GM12878 (cell line): Measurements from ENCODE around the gene TXN2. TPM values are rescaled to one million over a fixed set of nuclear protein-coding genes. Genes with fewer than 3 reads are reported as not detected.

Source experiments
- BRCA1 ChIP-seq: IDR thresholded peaks from 2 replicates; pipeline ENCODE4 v1.6.1; 2011; ENCODE audit warnings: low read depth, low read length, improper control_type of control experiment
- HCFC1 ChIP-seq: fragments of 150-350 bp; IDR thresholded peaks from 2 replicates; pipeline ENCODE4 v1.6.1; 2014; ENCODE audit warnings: low read length
- IKZF1 ChIP-seq: fragments of 450-650 bp; conservative IDR thresholded peaks from 2 replicates; pipeline ENCODE4 v1.6.1; 2017; ENCODE audit warnings: antibody characterized with exemption, mild to moderate bottlenecking
- NFIC ChIP-seq: IDR thresholded peaks from 2 replicates; pipeline ENCODE4 v1.6.1; 2012; ENCODE audit warnings: low read depth, mild to moderate bottlenecking, inconsistent platforms, low read length, moderate library complexity
- PAX5 ChIP-seq: IDR thresholded peaks from 2 replicates; pipeline ENCODE4 v1.6.1; 2011; ENCODE audit warnings: low read depth, low read length, borderline replicate concordance
- SIX5 ChIP-seq: IDR thresholded peaks from 2 replicates; pipeline ENCODE4 v1.6.1; 2011; ENCODE audit warnings: mild to moderate bottlenecking, low read depth, low read length, moderate library complexity; ENCODE audit not compliant: severe bottlenecking
- SMARCA5 ChIP-seq: fragments of 450-650 bp; IDR thresholded peaks from 2 replicates; pipeline ENCODE4 v1.6.1; 2017; ENCODE audit warnings: mild to moderate bottlenecking
- STAT1 ChIP-seq: fragments of 450-650 bp; conservative IDR thresholded peaks from 2 replicates; pipeline ENCODE4 v1.6.1; 2014; ENCODE audit warnings: antibody characterized with exemption, mild to moderate bottlenecking
- TBL1XR1 ChIP-seq: IDR thresholded peaks from 2 replicates; pipeline ENCODE4 v1.6.1; 2012; ENCODE audit warnings: low read depth, low read length, improper control_type of control experiment
- ZNF207 ChIP-seq: fragments of 450-650 bp; IDR thresholded peaks from 2 replicates; pipeline ENCODE4 v1.6.1; 2014; ENCODE audit warnings: antibody characterized with exemption, mild to moderate bottlenecking, borderline replicate concordance
- ZNF217 ChIP-seq: fragments of 450-650 bp; IDR thresholded peaks from 2 replicates; pipeline ENCODE4 v1.6.1; 2017; ENCODE audit warnings: antibody characterized with exemption, mild to moderate bottlenecking
- ZZZ3 ChIP-seq: IDR thresholded peaks from 2 replicates; pipeline ENCODE4 v1.6.1; 2011; ENCODE audit warnings: low read depth; ENCODE audit not compliant: control insufficient read depth, insufficient read length
- polyA plus RNA-seq, 11 experiments: library from polyadenylated mRNA; depleted of rRNA in 4 of 11; unstranded in 6 of 11; stranded (reverse) in 5 of 11; fragments of >200 nt; fragmentation: Nextera tagmentation in 4 of 11; fragmentation: Illumina TruSeq in 1 of 11; extraction: Ambion mirVana in 4 of 11; extraction: Trizol in 1 of 11; gene quantifications; 1 replicate in 1 of 11; 2 replicates in 10 of 11; pipeline versions ENCODE4 v1.2.1 to v1.2.3, GENCODE V29; 2011 to 2016; ENCODE audit warnings: inconsistent platforms in 2 of 11, missing spikeins in 2 of 11, low read depth in 1 of 11
- total RNA-seq, 4 experiments: library from RNA; depleted of rRNA in 3 of 4; stranded (reverse); fragments of >200 nt in 3 of 4; fragmentation: Illumina TruSeq in 1 of 4; extraction: Trizol in 1 of 4; gene quantifications; 2 replicates each; pipeline versions ENCODE4 v1.2.1 to v1.2.3, GENCODE V29; 2013 to 2021
- TF ChIP-seq, protein P1 (sequence below): fragments of 450-650 bp; IDR thresholded peaks from 2 replicates; pipeline ENCODE4 v1.6.1; 2017; ENCODE audit warnings: antibody characterized with exemption, mild to moderate bottlenecking, moderate library complexity
- TF ChIP-seq, protein P2 (sequence below): IDR thresholded peaks from 2 replicates; pipeline ENCODE4 v1.6.1; 2011; ENCODE audit warnings: borderline replicate concordance, low read depth, mild to moderate bottlenecking, moderate library complexity, low read length; ENCODE audit not compliant: insufficient read depth, poor library complexity, severe bottlenecking
- TF ChIP-seq, protein P3 (sequence below): fragments of 450-650 bp; IDR thresholded peaks from 2 replicates; pipeline ENCODE4 v1.6.1; 2017; ENCODE audit warnings: mild to moderate bottlenecking, moderate library complexity
- TF ChIP-seq, protein P4 (sequence below): fragments of 450-650 bp; IDR thresholded peaks from 2 replicates; pipeline ENCODE4 v1.6.1; 2014; ENCODE audit warnings: mild to moderate bottlenecking
- TF ChIP-seq, protein P5 (sequence below): fragments of 450-650 bp; formaldehyde crosslinking; IDR thresholded peaks from 2 replicates; pipeline ENCODE4 v1.4.0; 2022; ENCODE audit warnings: mild to moderate bottlenecking, moderate library complexity

TXN2 gene
- total and polyA plus RNA-seq, 10 of the 15 experiments (the other 5 are each of a cell fraction or from before 2014, with no cell fraction given): 70.2 to 350 (median 183) TPM

DNA sequence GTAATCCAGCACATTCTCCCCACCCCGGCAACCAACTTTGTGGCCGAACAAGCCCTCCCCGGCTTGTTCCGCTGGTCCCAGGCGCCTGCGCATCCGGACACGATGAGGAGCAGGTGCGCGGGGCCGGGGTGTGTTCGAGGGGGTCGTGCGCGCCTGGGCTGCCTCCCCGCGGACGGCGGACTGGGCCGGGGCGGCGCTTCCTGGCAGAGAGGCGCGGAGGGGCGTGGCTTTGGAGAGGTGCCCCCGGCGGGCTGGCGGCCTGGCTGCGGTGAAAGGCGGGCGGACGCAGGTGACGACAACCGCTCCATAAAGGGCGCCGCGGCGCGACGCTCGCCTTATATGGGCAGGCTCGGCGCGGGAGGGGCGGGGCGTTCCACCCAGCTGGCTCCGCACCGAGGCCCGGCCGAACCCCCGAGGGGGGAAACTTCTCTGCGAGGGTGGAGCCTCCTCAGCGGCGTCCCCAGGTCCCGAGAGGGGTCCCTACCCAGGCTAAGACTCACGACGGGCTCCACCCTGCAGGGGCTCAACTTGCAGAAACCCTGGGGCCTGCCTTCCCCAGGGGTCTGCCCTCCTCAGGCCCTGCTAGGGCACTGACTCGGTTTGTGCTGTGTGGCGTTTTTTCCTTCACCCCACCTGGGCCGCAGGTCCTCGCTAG lies 26.4 kb downstream of the TXN2 start (continued):
- TF ChIP-seq, protein P1, sequence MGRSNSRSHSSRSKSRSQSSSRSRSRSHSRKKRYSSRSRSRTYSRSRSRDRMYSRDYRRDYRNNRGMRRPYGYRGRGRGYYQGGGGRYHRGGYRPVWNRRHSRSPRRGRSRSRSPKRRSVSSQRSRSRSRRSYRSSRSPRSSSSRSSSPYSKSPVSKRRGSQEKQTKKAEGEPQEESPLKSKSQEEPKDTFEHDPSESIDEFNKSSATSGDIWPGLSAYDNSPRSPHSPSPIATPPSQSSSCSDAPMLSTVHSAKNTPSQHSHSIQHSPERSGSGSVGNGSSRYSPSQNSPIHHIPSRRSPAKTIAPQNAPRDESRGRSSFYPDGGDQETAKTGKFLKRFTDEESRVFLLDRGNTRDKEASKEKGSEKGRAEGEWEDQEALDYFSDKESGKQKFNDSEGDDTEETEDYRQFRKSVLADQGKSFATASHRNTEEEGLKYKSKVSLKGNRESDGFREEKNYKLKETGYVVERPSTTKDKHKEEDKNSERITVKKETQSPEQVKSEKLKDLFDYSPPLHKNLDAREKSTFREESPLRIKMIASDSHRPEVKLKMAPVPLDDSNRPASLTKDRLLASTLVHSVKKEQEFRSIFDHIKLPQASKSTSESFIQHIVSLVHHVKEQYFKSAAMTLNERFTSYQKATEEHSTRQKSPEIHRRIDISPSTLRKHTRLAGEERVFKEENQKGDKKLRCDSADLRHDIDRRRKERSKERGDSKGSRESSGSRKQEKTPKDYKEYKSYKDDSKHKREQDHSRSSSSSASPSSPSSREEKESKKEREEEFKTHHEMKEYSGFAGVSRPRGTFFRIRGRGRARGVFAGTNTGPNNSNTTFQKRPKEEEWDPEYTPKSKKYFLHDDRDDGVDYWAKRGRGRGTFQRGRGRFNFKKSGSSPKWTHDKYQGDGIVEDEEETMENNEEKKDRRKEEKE: no peak
- TF ChIP-seq, protein P2, sequence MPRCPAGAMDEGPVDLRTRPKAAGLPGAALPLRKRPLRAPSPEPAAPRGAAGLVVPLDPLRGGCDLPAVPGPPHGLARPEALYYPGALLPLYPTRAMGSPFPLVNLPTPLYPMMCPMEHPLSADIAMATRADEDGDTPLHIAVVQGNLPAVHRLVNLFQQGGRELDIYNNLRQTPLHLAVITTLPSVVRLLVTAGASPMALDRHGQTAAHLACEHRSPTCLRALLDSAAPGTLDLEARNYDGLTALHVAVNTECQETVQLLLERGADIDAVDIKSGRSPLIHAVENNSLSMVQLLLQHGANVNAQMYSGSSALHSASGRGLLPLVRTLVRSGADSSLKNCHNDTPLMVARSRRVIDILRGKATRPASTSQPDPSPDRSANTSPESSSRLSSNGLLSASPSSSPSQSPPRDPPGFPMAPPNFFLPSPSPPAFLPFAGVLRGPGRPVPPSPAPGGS: no peak
- TF ChIP-seq, protein P3, sequence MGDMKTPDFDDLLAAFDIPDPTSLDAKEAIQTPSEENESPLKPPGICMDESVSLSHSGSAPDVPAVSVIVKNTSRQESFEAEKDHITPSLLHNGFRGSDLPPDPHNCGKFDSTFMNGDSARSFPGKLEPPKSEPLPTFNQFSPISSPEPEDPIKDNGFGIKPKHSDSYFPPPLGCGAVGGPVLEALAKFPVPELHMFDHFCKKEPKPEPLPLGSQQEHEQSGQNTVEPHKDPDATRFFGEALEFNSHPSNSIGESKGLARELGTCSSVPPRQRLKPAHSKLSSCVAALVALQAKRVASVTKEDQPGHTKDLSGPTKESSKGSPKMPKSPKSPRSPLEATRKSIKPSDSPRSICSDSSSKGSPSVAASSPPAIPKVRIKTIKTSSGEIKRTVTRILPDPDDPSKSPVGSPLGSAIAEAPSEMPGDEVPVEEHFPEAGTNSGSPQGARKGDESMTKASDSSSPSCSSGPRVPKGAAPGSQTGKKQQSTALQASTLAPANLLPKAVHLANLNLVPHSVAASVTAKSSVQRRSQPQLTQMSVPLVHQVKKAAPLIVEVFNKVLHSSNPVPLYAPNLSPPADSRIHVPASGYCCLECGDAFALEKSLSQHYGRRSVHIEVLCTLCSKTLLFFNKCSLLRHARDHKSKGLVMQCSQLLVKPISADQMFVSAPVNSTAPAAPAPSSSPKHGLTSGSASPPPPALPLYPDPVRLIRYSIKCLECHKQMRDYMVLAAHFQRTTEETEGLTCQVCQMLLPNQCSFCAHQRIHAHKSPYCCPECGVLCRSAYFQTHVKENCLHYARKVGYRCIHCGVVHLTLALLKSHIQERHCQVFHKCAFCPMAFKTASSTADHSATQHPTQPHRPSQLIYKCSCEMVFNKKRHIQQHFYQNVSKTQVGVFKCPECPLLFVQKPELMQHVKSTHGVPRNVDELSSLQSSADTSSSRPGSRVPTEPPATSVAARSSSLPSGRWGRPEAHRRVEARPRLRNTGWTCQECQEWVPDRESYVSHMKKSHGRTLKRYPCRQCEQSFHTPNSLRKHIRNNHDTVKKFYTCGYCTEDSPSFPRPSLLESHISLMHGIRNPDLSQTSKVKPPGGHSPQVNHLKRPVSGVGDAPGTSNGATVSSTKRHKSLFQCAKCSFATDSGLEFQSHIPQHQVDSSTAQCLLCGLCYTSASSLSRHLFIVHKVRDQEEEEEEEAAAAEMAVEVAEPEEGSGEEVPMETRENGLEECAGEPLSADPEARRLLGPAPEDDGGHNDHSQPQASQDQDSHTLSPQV: no peak
- TF ChIP-seq STAT1: peak; percentile 95; the same call in 1 of the 2 replicates
- no peak for TF ChIP-seq NFIC
- peak; percentile 27; the same call in 1 of the 2 replicates for TF ChIP-seq HCFC1
- TF ChIP-seq, protein P4, sequence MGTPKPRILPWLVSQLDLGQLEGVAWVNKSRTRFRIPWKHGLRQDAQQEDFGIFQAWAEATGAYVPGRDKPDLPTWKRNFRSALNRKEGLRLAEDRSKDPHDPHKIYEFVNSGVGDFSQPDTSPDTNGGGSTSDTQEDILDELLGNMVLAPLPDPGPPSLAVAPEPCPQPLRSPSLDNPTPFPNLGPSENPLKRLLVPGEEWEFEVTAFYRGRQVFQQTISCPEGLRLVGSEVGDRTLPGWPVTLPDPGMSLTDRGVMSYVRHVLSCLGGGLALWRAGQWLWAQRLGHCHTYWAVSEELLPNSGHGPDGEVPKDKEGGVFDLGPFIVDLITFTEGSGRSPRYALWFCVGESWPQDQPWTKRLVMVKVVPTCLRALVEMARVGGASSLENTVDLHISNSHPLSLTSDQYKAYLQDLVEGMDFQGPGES: no peak
- TF ChIP-seq, protein P5, sequence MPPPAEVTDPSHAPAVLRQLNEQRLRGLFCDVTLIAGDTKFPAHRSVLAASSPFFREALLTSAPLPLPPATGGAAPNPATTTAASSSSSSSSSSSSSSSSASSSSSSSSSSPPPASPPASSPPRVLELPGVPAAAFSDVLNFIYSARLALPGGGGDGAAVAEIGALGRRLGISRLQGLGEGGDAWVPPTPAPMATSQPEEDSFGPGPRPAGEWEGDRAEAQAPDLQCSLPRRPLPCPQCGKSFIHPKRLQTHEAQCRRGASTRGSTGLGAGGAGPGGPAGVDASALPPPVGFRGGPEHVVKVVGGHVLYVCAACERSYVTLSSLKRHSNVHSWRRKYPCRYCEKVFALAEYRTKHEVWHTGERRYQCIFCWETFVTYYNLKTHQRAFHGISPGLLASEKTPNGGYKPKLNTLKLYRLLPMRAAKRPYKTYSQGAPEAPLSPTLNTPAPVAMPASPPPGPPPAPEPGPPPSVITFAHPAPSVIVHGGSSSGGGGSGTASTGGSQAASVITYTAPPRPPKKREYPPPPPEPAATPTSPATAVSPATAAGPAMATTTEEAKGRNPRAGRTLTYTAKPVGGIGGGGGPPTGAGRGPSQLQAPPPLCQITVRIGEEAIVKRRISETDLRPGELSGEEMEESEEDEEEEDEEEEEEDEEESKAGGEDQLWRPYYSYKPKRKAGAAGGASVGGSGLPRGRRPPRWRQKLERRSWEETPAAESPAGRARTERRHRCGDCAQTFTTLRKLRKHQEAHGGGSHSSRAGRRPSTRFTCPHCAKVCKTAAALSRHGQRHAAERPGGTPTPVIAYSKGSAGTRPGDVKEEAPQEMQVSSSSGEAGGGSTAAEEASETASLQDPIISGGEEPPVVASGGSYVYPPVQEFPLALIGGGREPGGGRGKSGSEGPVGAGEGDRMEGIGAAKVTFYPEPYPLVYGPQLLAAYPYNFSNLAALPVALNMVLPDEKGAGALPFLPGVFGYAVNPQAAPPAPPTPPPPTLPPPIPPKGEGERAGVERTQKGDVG (CRISPR knock-in tag): no peak
- TF ChIP-seq SIX5: no peak
- TF ChIP-seq ZZZ3: no peak
- TF ChIP-seq PAX5: peak; percentile 99
- peak; percentile 77 for TF ChIP-seq IKZF1
- TF ChIP-seq SMARCA5: no peak; the same call in 1 of the 2 replicates
- TF ChIP-seq ZNF207: no peak
- TF ChIP-seq BRCA1: no peak
- no peak for TF ChIP-seq ZNF217
- TF ChIP-seq TBL1XR1: 0 out of 2 replicates have a peak, but pooled peaks have one; percentile 16
